DOHH2 (cell line): ENCODE results near the gene PLCB3.

Experiments
- EZH2phosphoT487 ChIP-seq: fragments of 200-600 bp; sonication (generic); IDR thresholded peaks from 2 replicates; pipeline ENCODE4 v1.6.1; 2017; ENCODE audit warnings: borderline replicate concordance, mild to moderate bottlenecking, antibody characterized with exemption, low read length, moderate library complexity, mixed read lengths
- TF ChIP-seq, protein P1 (sequence below): fragments of 200-600 bp; sonication (generic); IDR thresholded peaks from one replicate; pipeline ENCODE4 v1.5.1; 2014; ENCODE audit warnings: antibody characterized with exemption, mild to moderate bottlenecking, low read depth, low read length; ENCODE audit not compliant: poor library complexity, severe bottlenecking

DNA sequence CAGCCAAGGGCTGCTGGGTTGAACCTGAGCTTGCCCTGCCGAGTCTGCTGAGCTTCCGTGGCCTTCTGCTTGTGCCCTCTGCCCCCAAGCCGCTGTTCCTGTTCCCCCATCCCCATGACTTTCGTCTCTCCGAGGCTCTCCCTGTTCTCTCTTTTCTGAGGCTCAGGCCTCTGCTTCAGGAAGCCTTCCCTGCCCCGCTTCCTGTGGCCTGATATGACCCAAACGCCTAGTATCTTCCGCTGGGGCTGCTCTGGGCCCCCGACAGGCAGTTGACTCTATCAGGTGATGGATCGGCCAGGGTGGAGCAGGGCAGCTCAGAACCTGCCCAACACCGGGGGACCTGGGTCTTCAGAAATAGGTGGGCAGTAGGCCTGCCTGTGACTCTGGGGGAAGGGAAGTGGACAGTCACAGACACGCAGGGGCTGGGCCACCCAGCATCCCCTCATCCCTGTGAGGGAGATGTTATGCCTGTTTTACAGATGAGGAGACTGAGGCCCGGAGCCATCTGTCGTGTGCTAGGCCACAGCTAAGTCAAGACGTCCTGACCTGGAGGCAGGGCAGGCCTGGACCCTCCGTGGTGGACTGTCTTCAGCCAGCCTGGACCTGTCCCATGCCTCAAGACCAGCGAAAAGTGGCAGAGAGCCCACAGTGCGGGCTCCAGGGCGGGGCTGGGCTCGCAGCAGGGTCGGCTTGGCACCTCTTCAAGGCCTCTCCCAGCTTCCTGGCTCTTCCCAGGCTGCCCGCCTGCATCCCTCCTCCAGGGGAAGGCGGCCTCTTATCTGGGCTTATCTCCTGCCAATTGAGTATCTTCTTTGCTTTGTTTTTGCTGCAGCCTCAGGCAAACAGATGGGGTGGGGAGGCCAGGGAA is 16.9 kb downstream of the PLCB3 start:
- TF ChIP-seq, protein P1, sequence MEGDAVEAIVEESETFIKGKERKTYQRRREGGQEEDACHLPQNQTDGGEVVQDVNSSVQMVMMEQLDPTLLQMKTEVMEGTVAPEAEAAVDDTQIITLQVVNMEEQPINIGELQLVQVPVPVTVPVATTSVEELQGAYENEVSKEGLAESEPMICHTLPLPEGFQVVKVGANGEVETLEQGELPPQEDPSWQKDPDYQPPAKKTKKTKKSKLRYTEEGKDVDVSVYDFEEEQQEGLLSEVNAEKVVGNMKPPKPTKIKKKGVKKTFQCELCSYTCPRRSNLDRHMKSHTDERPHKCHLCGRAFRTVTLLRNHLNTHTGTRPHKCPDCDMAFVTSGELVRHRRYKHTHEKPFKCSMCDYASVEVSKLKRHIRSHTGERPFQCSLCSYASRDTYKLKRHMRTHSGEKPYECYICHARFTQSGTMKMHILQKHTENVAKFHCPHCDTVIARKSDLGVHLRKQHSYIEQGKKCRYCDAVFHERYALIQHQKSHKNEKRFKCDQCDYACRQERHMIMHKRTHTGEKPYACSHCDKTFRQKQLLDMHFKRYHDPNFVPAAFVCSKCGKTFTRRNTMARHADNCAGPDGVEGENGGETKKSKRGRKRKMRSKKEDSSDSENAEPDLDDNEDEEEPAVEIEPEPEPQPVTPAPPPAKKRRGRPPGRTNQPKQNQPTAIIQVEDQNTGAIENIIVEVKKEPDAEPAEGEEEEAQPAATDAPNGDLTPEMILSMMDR: no peak
- TF ChIP-seq EZH2phosphoT487: no peak
